ENCODE measurements around the gene AREL1. TPM values are rescaled to one million over a fixed set of nuclear protein-coding genes. Genes with fewer than 3 reads are reported as not detected.

The AREL1 gene
- total and polyA plus RNA-seq, 10 of the 15 experiments (the other 5 are each of a cell fraction or from before 2014, with no cell fraction given), result 6.2 to 40.4 (median 23.7) TPM

- ChIA-PET POLR2A (no interaction called here), CTCF (interaction anchor here (2.4 kb wide), 1 partner anchor 26 kb away, joined by 9 read pairs; no protein-coding TSS in a partner anchor)
- DNase-seq (ENCODE audit: low read depth, low spot score), result no peak
These were observed 77.9 kb downstream of the AREL1 start for GRCh38 chr14:74634964-74635363.

More at GRCh38 chr14:74634964-74635363, 77.9 kb downstream of the AREL1 start:
- Histone ChIP-seq H3K27me3 (replicated peaks in 1 of 2; ENCODE audit: control insufficient read depth in 2 of 2, insufficient read depth in 2 of 2, low read length in 1 of 2) (peaks cover 0 to 1% of the 10 kb centered on the region in 2 experiments; a peak in 2 of 4 replicates), H2AFZ (ENCODE audit: control insufficient read depth, low read depth, low read length) (no peak overlapping the region), H3K36me3 (ENCODE audit: control insufficient read depth in 2 of 2, insufficient read depth in 2 of 2, low read length in 1 of 2) (no peaks in the 10 kb centered on the region), H3K9ac (ENCODE audit: control insufficient read depth, insufficient read depth, low read length) (no peak overlapping the region), H3K27ac (ENCODE audit: control insufficient read depth, insufficient read depth) (no peak overlapping the region), H3K4me1 (ENCODE audit: control insufficient read depth, insufficient read depth, low read length) (no peaks in the 10 kb centered on the region), H4K20me1 (ENCODE audit: control insufficient read depth, insufficient read depth) (no peaks in the 10 kb centered on the region), H3K4me3 (no peak overlapping the region), H3K4me2 (ENCODE audit: control insufficient read depth, insufficient read depth) (no peak overlapping the region), H3K79me2 (ENCODE audit: control insufficient read depth, insufficient read depth, low read length) (no peaks in the 10 kb centered on the region), H3K9me3 (replicated peaks; ENCODE audit: control insufficient read depth, insufficient read depth, low read length) (no peaks in the 10 kb centered on the region)
- WGBS (ENCODE audit: insufficient coverage, insufficient replicate concordance, low lambda C conversion rate, missing lambda C conversion rate), result 19% methylated on average over 2 of the region's 2 CpGs
- BruUV-seq (replicated peaks), result no TSS peak
- ATAC-seq (no peak), FAIRE-seq (no peak)
- ChIA-PET SMC1A (ENCODE audit: uncharacterized antibody, unreplicated experiment) (no interaction called here), RAD21 (ENCODE audit: unreplicated experiment) (interaction anchor here (0.7 to 1.4 kb wide), 2 partner anchors 10 to 26 kb away, joined by 3 read pairs; no protein-coding TSS in a partner anchor)
- TF ChIP-seq EED (IDR thresholded peaks at IDR 0.05; ENCODE audit: low read depth) (no peak), SKIL (IDR thresholded peaks at IDR 0.05; ENCODE audit: low read depth, poor library complexity, severe bottlenecking) (no peak), RAD51 (IDR thresholded peaks at IDR 0.05) (no peak), SMAD5 (IDR thresholded peaks at IDR 0.05; ENCODE audit: low read depth) (no peak), ATF2 (IDR thresholded peaks at IDR 0.05; ENCODE audit: low read length) (no peak), CBX5 (IDR thresholded peaks at IDR 0.05; ENCODE audit: low read depth) (no peak)
- in situ Hi-C loops (cut with MboI), result no loop called here
- intact Hi-C loops (cut with micrococcal nuclease; ENCODE audit: unreplicated experiment), result no loop called here

Measured in GM12878 (cell line).